HAP-1 (cell line): ENCODE results near the gene ZDHHC6.
A peak's percentile ranks its signal among the peaks of the same experiment; 100 is the strongest.
"Not testable (repeated sequence)": the region's sequence is repeated elsewhere in the genome, so short reads cannot be mapped to it uniquely, and the experiment has no call there.

Source experiments
- DNase-seq, 2 experiments: peaks; one replicate each; pipeline ENCODE4 v3.0.0-alpha.2; 2016 to 2020; ENCODE audit warnings: low spot score in 2 of 2
- H3K27me3 ChIP-seq: fragments of 250-450 bp; sonication (Bioruptor Pico); 2 replicates; pipeline ENCODE4 v1.5.1; 2020; ENCODE audit warnings: low read depth, mild to moderate bottlenecking, moderate library complexity
- H3K36me3 ChIP-seq: fragments of 250-450 bp; sonication (Bioruptor Pico); replicated peaks from 2 replicates; pipeline ENCODE4 v1.5.1; 2020; ENCODE audit warnings: mild to moderate bottlenecking
- H3K4me1 ChIP-seq: fragments of 250-450 bp; sonication (Bioruptor Pico); 2 replicates; pipeline ENCODE4 v1.5.1; 2020; ENCODE audit warnings: mild to moderate bottlenecking
- H3K4me3 ChIP-seq: fragments of 250-450 bp; sonication (Bioruptor Pico); 2 replicates; pipeline ENCODE4 v1.5.1; 2020; ENCODE audit warnings: mild to moderate bottlenecking, moderate library complexity
- H3K9me3 ChIP-seq: fragments of 250-450 bp; sonication (Bioruptor Pico); 2 replicates; pipeline ENCODE4 v1.5.1; 2020; ENCODE audit warnings: mild to moderate bottlenecking, moderate library complexity
- in situ Hi-C: fragments of 300-500 bp; cut with MboI; formaldehyde crosslinking; loops from 3 replicates; pipeline ENCODE4 v1.14.3; 2020; ENCODE audit warnings: low sequenced_read_pairs, inconsistent platforms, mixed read lengths

The ZDHHC6 gene

GRCh38 chr10:112446855-112447619 is at the start of gene ZDHHC6, which contains the start of gene VTI1A:
TSS of gene ZDHHC6 (minus strand) at chr10:112446914. CDS start at chr10:112445436, 1,478 bp downstream.
TSS of gene VTI1A (plus strand) at chr10:112447215. CDS start at chr10:112447374, 159 bp downstream.
- Histone ChIP-seq H3K27me3 (no peaks in the 10 kb centered on the region), H3K4me3 (peak within 1 kb of the TSS; percentile 92), H3K9me3 (no peaks in the 10 kb centered on the region), H3K4me1 (peaks cover 6% of the 10 kb centered on the region), H3K36me3 (peaks cover 20% of the 10 kb centered on the region)
- in situ Hi-C loops, result no loop called here
- peak; percentile 77 to 88 for DNase-seq

- no peaks in the 10 kb centered on the region for H3K36me3 ChIP-seq
- no peak overlapping the region for H3K4me3 ChIP-seq
- no peak for DNase-seq
- peaks cover 2% of the 10 kb centered on the region; the same call in 1 of the 2 replicates for H3K4me1 ChIP-seq
- H3K9me3 ChIP-seq, result no peaks in the 10 kb centered on the region
- in situ Hi-C loops, result no loop called here
- no peaks in the 10 kb centered on the region for H3K27me3 ChIP-seq
Observed at GRCh38 chr10:112492736-112493135, 46.0 kb upstream of the ZDHHC6 start.

GRCh38 chr10:112491144-112491543 is 44.4 kb upstream of the ZDHHC6 start:
- no peaks in the 10 kb centered on the region for H3K36me3 ChIP-seq
- no peak overlapping the region for H3K4me3 ChIP-seq
- no peak for DNase-seq
- no peaks in the 10 kb centered on the region for H3K9me3 ChIP-seq
- in situ Hi-C loops, result no loop called here
- H3K27me3 ChIP-seq, result no peaks in the 10 kb centered on the region
- H3K4me1 ChIP-seq, result peaks cover 2% of the 10 kb centered on the region; the same call in 1 of the 2 replicates

GRCh38 chr10:112490545-112490944 is 43.8 kb upstream of the ZDHHC6 start:
- Histone ChIP-seq H3K36me3 (no peaks in the 10 kb centered on the region), H3K9me3 (no peaks in the 10 kb centered on the region), H3K27me3 (no peaks in the 10 kb centered on the region), H3K4me1 (peaks cover 2% of the 10 kb centered on the region; the same call in 1 of the 2 replicates), H3K4me3 (no peak overlapping the region)
- in situ Hi-C loops, result no loop called here
- DNase-seq, result peak in 1 of 2 experiments; percentile 41

- Histone ChIP-seq H3K9me3 (no peaks in the 10 kb centered on the region), H3K4me3 (no peak overlapping the region), H3K36me3 (no peaks in the 10 kb centered on the region), H3K4me1 (peaks cover 2% of the 10 kb centered on the region; the same call in 1 of the 2 replicates), H3K27me3 (no peaks in the 10 kb centered on the region)
- in situ Hi-C loops, result no loop called here
- DNase-seq, result no peak
Observed at GRCh38 chr10:112487964-112488363, 41.2 kb upstream of the ZDHHC6 start.

- in situ Hi-C loops, result no loop called here
Observed at GRCh38 chr10:112484399-112484798, 37.7 kb upstream of the ZDHHC6 start.

GRCh38 chr10:112481602-112482001 is 34.9 kb upstream of the ZDHHC6 start:
- Histone ChIP-seq H3K4me1 (no peaks in the 10 kb centered on the region), H3K27me3 (no peaks in the 10 kb centered on the region), H3K9me3 (no peaks in the 10 kb centered on the region), H3K4me3 (no peak overlapping the region), H3K36me3 (no peaks in the 10 kb centered on the region)
- in situ Hi-C loops, result no loop called here
- no peak for DNase-seq

More at GRCh38 chr10:112484399-112484798, 37.7 kb upstream of the ZDHHC6 start:
- Histone ChIP-seq H3K4me3 (no peak overlapping the region), H3K4me1 (no peaks in the 10 kb centered on the region), H3K36me3 (no peaks in the 10 kb centered on the region), H3K9me3 (no peaks in the 10 kb centered on the region), H3K27me3 (no peaks in the 10 kb centered on the region)
- DNase-seq, result no peak

- Histone ChIP-seq H3K9me3 (no peaks in the 10 kb centered on the region), H3K27me3 (no peaks in the 10 kb centered on the region), H3K36me3 (no peaks in the 10 kb centered on the region), H3K4me1 (peaks cover 5% of the 10 kb centered on the region; the same call in 1 of the 2 replicates), H3K4me3 (no peak overlapping the region)
- peak in 1 of 2 experiments; percentile 21 for DNase-seq
- in situ Hi-C loops, result no loop called here
Observed at GRCh38 chr10:112475575-112476218, 29.0 kb upstream of the ZDHHC6 start.

GRCh38 chr10:112471878-112472487 is 25.3 kb upstream of the ZDHHC6 start:
- in situ Hi-C loops, result no loop called here
- H3K9me3 ChIP-seq, result no peaks in the 10 kb centered on the region
- H3K4me3 ChIP-seq, result no peak overlapping the region
- H3K27me3 ChIP-seq, result no peaks in the 10 kb centered on the region
- H3K36me3 ChIP-seq, result no peaks in the 10 kb centered on the region
- peaks cover 12% of the 10 kb centered on the region for H3K4me1 ChIP-seq
- peak in 1 of 2 experiments; percentile 71 for DNase-seq

- peak; percentile 73 to 92 for DNase-seq
- Histone ChIP-seq H3K36me3 (peaks cover 15% of the 10 kb centered on the region), H3K4me3 (no peak overlapping the region), H3K4me1 (peaks cover 9% of the 10 kb centered on the region), H3K27me3 (no peaks in the 10 kb centered on the region), H3K9me3 (no peaks in the 10 kb centered on the region)
- in situ Hi-C loops, result no loop called here
Observed at GRCh38 chr10:112467541-112468075, 20.9 kb upstream of the ZDHHC6 start.

- Histone ChIP-seq H3K27me3 (no peaks in the 10 kb centered on the region), H3K9me3 (no peaks in the 10 kb centered on the region), H3K4me3 (no peak overlapping the region), H3K4me1 (peaks cover 9% of the 10 kb centered on the region), H3K36me3 (peaks cover 15% of the 10 kb centered on the region)
- in situ Hi-C loops, result no loop called here
- DNase-seq, result no peak
Observed at GRCh38 chr10:112466802-112467201, 20.1 kb upstream of the ZDHHC6 start.

GRCh38 chr10:112465299-112465883 is 18.7 kb upstream of the ZDHHC6 start:
- Histone ChIP-seq H3K36me3 (peaks cover 15% of the 10 kb centered on the region), H3K9me3 (no peaks in the 10 kb centered on the region), H3K4me1 (peaks cover 9% of the 10 kb centered on the region), H3K27me3 (no peaks in the 10 kb centered on the region), H3K4me3 (no peak overlapping the region)
- DNase-seq, result no peak
- in situ Hi-C loops, result no loop called here

GRCh38 chr10:112464074-112464473 is 17.4 kb upstream of the ZDHHC6 start:
- H3K4me1 ChIP-seq, in situ Hi-C loops, H3K27me3 ChIP-seq, H3K9me3 ChIP-seq, H3K4me3 ChIP-seq, DNase-seq: not testable (repeated sequence)
- peaks cover 15% of the 10 kb centered on the region for H3K36me3 ChIP-seq
